ENCODE measurements around the gene CETP. TPM values are rescaled to one million over a fixed set of nuclear protein-coding genes. Genes with fewer than 3 reads are reported as not detected.

Gene CETP
- total RNA-seq, 4 donors from 2014 or later, result 0.55 TPM; not detected in 3

DNA sequence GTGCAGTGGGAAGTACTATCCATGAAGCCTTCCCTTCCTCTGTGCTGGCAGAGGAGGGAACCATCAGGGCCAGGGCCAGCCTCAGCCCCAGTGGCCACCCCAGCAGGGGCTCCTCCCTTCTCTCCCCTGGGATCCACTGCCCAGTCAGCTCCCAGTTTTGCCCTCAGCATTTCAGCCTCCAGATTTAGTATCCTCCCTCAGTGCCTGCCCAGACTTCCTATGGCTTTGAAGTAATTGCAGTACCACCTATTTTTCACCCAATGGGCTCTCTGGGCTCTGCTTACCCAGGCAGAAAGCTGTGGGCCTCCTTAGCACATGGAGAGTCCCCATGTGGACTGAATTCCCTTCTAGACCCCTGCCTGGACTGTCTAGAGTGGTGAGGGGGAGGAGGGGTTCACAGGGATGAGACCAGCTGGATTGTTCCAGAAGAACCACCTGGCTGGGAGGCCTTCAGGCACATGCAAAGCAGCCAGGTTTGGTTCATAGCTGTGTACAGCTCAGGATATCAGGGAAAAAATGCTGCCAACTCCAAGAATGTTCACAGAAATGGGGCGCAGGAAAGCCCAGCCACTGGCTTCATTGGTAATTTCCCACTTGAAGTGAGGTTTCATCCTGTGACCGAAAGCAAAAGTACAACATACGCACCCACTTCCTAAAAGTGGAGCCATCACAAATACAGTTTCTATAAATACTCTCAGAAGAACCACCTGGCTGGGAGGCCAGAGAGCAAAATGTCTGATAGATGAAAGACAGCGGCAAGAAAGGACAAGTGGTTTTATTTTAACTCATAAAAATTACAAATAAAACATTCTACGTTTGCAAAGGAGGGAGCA lies 45.0 kb upstream of the CETP start:
- intact Hi-C loops (cut with DNase I; ENCODE audit: low total_unique reads) (no loop called here), in situ Hi-C loops (cut with MboI; ENCODE audit: low pct_ligation_motif_present in 1 of 4, low pct_unique_long_range_greater_than_20kb in 1 of 4, low sequenced_read_pairs in 3 of 4) (no loop called here)
- Histone ChIP-seq H3K9me3 (no peaks in the 10 kb centered on the region), H3K36me3 (no peaks in the 10 kb centered on the region), H3K27me3 (no peaks in the 10 kb centered on the region), H3K4me1 (peaks cover 10 to 26% (median 20%) of the 10 kb centered on the region in 4 donors), H3K27ac (peak overlapping the region; percentile 71 to 84 (median 76)), H3K4me3 (no peak overlapping the region)
- WGBS, 2 donors (ENCODE audit: low coverage in 1 of 2), result 49 to 67% methylated on average over 4 to 5 of the region's 5 CpGs
- TF ChIP-seq POLR2A (IDR thresholded peaks at IDR 0.05) (no peak), POLR2AphosphoS5 (IDR thresholded peaks at IDR 0.05) (peak in 1 of 3 donors; percentile 57), EP300 (IDR thresholded peaks at IDR 0.05; ENCODE audit: low read depth) (no peak), CTCF (IDR thresholded peaks at IDR 0.05) (no peak)
- peak; percentile 52 for DNase-seq

DNA sequence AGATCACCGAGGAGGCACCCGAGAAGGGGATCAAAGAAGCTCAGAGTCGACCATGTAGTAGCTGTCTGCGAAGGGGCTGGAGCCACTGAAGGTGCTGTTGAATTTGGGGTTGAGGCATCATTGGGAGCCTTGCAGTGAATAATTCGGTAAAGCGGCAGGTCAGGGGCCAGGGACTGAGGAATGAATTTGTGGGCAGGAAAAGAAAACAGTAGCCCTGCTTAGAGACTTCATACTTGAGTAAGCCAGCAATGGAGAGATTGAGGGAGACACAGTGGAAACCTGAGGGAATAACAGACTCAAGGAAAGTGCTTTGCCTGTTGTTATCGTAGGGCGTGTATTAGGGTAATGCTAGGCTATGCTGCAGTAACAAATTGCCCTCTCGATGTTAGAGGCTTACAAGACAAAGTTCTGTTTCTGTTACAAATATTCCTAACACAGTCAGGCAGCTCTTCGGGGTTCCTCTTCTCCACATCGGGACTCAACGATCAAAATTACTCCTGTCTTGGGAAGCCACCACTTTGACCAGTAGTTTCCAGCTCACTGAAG lies 43.2 kb upstream of the CETP start:
- intact Hi-C loops (cut with DNase I; ENCODE audit: low total_unique reads), result no loop called here
- Histone ChIP-seq H3K36me3 (no peaks in the 10 kb centered on the region), H3K27me3 (no peaks in the 10 kb centered on the region), H3K9me3 (no peaks in the 10 kb centered on the region), H3K4me3 (no peak overlapping the region), H3K4me1 (peaks cover 6 to 19% (median 10%) of the 10 kb centered on the region in 4 donors), H3K27ac (peak overlapping the region in 2 of 4 donors; percentile 12 to 84)
- WGBS, 2 donors (ENCODE audit: low coverage in 1 of 2), result 89 to 92% methylated on average over 5 to 12 of the region's 12 CpGs
- no peak for TF ChIP-seq CTCF (IDR thresholded peaks at IDR 0.05)
- no peak for TF ChIP-seq EP300 (IDR thresholded peaks at IDR 0.05; ENCODE audit: low read depth)
- TF ChIP-seq POLR2A (IDR thresholded peaks at IDR 0.05), result no peak
- DNase-seq, result no peak
- in situ Hi-C loops (cut with MboI; ENCODE audit: low pct_ligation_motif_present in 1 of 4, low pct_unique_long_range_greater_than_20kb in 1 of 4, low sequenced_read_pairs in 3 of 4), result no loop called here

- TF ChIP-seq POLR2A (IDR thresholded peaks at IDR 0.05) (no peak), POLR2AphosphoS5 (IDR thresholded peaks at IDR 0.05) (no peak), EP300 (IDR thresholded peaks at IDR 0.05; ENCODE audit: low read depth) (no peak), CTCF (IDR thresholded peaks at IDR 0.05) (no peak)
- in situ Hi-C loops (cut with MboI; ENCODE audit: low pct_ligation_motif_present in 1 of 4, low pct_unique_long_range_greater_than_20kb in 1 of 4, low sequenced_read_pairs in 3 of 4) (no loop called here), intact Hi-C loops (cut with DNase I; ENCODE audit: low total_unique reads) (no loop called here)
- DNase-seq, result no peak
- Histone ChIP-seq H3K27me3 (no peaks in the 10 kb centered on the region), H3K27ac (peak overlapping the region in 1 of 4 donors; percentile 3), H3K4me1 (peaks cover 6 to 20% (median 8%) of the 10 kb centered on the region in 4 donors), H3K4me3 (no peak overlapping the region), H3K9me3 (no peaks in the 10 kb centered on the region), H3K36me3 (no peaks in the 10 kb centered on the region)
- 62 to 76% methylated on average over 7 to 11 of the region's 11 CpGs for WGBS, 2 donors (ENCODE audit: low coverage in 1 of 2)
These were observed 42.5 kb upstream of the CETP start for GRCh38 chr16:56919099-56919800.

- H3K4me3 ChIP-seq, result no peak overlapping the region
- intact Hi-C loops (cut with DNase I; ENCODE audit: low total_unique reads) (no loop called here), in situ Hi-C loops (cut with MboI; ENCODE audit: low pct_ligation_motif_present in 1 of 4, low pct_unique_long_range_greater_than_20kb in 1 of 4, low sequenced_read_pairs in 3 of 4) (no loop called here)
- no peaks in the 10 kb centered on the region for H3K9me3 ChIP-seq
- H3K27ac ChIP-seq, result no peak overlapping the region
- H3K36me3 ChIP-seq, result no peaks in the 10 kb centered on the region
- peaks cover 3 to 17% (median 6%) of the 10 kb centered on the region in 4 donors for H3K4me1 ChIP-seq
- 78 to 79% methylated on average over 3 to 4 of the region's 4 CpGs for WGBS, 2 donors (ENCODE audit: low coverage in 1 of 2)
- DNase-seq, result no peak
- TF ChIP-seq POLR2A (IDR thresholded peaks at IDR 0.05) (no peak), CTCF (IDR thresholded peaks at IDR 0.05) (no peak), POLR2AphosphoS5 (IDR thresholded peaks at IDR 0.05) (no peak), EP300 (IDR thresholded peaks at IDR 0.05; ENCODE audit: low read depth) (no peak)
- no peaks in the 10 kb centered on the region for H3K27me3 ChIP-seq
These were observed 40.2 kb upstream of the CETP start for GRCh38 chr16:56921571-56921970.
